Body of pancreas (tissue), 4 donors: ENCODE data around the gene KRABD2.

Experiments used
- CTCF ChIP-seq, 7 experiments: fragments of 450-650 bp in 4 of 7; fragments of 200-600 bp in 3 of 7; sonication (generic) in 3 of 7; IDR thresholded peaks; one replicate each; pipeline ENCODE4 v1.5.1; 2016 to 2019; ENCODE audit warnings: antibody characterized with exemption in 7 of 7
- POLR2A ChIP-seq, 3 donors: fragments of 450-650 bp; IDR thresholded peaks; one replicate each; pipeline ENCODE4 v1.6.1; 2016; ENCODE audit warnings: antibody characterized with exemption in 3 of 3, mild to moderate bottlenecking in 2 of 3

- TF ChIP-seq CTCF (IDR thresholded peaks at IDR 0.05) (no peak), POLR2A (IDR thresholded peaks at IDR 0.05) (no peak)
Observed at GRCh38 chr17:8360260-8360659, 16.2 kb downstream of the KRABD2 start.
